Measurements from ENCODE around the gene MED29. TPM values are rescaled to one million over a fixed set of nuclear protein-coding genes. Genes with fewer than 3 reads are reported as not detected.

Gene MED29
- total and polyA plus RNA-seq, 2 experiments from 2014 or later = 26.1 to 62.0 TPM

DNA sequence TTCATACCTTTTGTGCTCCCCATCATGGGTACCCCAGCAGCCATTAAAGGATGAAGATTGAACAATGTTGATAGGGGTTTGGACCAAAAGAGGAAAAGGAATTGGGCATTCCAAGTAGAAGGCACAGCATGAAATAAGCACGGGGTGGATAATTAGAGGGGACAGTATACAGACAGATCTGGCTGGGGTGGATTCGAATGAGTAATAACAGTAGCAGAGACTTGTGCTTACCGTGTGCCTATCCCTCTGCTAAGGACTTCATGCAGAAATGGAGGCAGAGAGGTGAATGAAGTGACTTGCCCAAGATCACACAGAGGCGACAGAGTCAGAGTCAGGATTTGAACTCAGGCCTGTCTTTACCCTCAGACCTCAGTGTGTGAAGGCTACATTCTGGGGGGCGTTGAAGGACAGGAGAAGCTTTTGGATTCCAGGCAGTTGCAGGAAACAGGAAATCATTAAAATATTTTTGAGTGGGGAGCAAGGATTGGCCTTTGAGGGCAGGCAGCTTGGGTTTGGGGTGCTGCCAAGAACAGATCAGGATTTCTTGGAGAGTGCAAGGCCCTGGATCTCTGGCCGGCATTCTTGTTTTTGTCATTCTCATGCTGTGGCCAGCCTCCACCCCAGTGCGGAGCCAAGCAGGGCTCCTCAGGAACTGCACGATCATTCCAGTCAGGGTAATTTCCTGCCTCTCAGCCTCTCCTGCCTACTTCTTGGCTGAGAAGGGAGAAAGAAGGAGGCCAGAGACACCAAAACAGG, 19.0 kb upstream of the MED29 start:
- Histone ChIP-seq H3F3A (replicated peaks; ENCODE audit: low read depth) (0 out of 2 replicates have a peak, but pooled peaks cover 5% of the 10 kb centered on the region), H3K4me2 (no peak overlapping the region), H3K27ac (ENCODE audit: low read depth) (no peak overlapping the region), H2AFZ (no peak overlapping the region), H3K9me2 (ENCODE audit: insufficient read depth) (no peaks in the 10 kb centered on the region), H4K20me1 (replicated peaks; ENCODE audit: insufficient read depth) (peaks cover 10% of the 10 kb centered on the region; the same call in 1 of the 2 replicates), H3K4me3 (no peak overlapping the region), H3K36me3 (ENCODE audit: insufficient read depth) (peaks cover 10% of the 10 kb centered on the region; the same call in 1 of the 2 replicates), H3K79me2 (replicated peaks; ENCODE audit: insufficient read depth) (no peaks in the 10 kb centered on the region), H3K4me1 (ENCODE audit: insufficient read depth) (no peaks in the 10 kb centered on the region), H3K27me3 (ENCODE audit: insufficient read depth) (no peaks in the 10 kb centered on the region)
- no peak overlapping the region for H3K27ac Mint-ChIP-seq
- H3K36me3 Mint-ChIP-seq (ENCODE audit: low read depth) = peaks cover 61% of the 10 kb centered on the region
- TF ChIP-seq, protein P1, sequence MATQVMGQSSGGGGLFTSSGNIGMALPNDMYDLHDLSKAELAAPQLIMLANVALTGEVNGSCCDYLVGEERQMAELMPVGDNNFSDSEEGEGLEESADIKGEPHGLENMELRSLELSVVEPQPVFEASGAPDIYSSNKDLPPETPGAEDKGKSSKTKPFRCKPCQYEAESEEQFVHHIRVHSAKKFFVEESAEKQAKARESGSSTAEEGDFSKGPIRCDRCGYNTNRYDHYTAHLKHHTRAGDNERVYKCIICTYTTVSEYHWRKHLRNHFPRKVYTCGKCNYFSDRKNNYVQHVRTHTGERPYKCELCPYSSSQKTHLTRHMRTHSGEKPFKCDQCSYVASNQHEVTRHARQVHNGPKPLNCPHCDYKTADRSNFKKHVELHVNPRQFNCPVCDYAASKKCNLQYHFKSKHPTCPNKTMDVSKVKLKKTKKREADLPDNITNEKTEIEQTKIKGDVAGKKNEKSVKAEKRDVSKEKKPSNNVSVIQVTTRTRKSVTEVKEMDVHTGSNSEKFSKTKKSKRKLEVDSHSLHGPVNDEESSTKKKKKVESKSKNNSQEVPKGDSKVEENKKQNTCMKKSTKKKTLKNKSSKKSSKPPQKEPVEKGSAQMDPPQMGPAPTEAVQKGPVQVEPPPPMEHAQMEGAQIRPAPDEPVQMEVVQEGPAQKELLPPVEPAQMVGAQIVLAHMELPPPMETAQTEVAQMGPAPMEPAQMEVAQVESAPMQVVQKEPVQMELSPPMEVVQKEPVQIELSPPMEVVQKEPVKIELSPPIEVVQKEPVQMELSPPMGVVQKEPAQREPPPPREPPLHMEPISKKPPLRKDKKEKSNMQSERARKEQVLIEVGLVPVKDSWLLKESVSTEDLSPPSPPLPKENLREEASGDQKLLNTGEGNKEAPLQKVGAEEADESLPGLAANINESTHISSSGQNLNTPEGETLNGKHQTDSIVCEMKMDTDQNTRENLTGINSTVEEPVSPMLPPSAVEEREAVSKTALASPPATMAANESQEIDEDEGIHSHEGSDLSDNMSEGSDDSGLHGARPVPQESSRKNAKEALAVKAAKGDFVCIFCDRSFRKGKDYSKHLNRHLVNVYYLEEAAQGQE (IDR thresholded peaks at IDR 0.05; ENCODE audit: unreplicated experiment) = no peak
- TF ChIP-seq EZH2phosphoT487 (IDR thresholded peaks at IDR 0.05; ENCODE audit: unreplicated experiment) (no peak), NANOG (IDR thresholded peaks at IDR 0.05; ENCODE audit: borderline replicate concordance) (no peak), ZNF114 (CRISPR knock-in tag; IDR thresholded peaks at IDR 0.05) (no peak), CREB1 (CRISPR knock-in tag; IDR thresholded peaks at IDR 0.05; ENCODE audit: low read depth) (no peak), EZH2 (IDR thresholded peaks at IDR 0.05; ENCODE audit: low read depth, unreplicated experiment) (no peak), ZNF331 (CRISPR knock-in tag; IDR thresholded peaks at IDR 0.05; ENCODE audit: low read depth) (no peak), CTCF (conservative IDR thresholded peaks at IDR 0.05; ENCODE audit: low read depth in 2 of 2) (no peak), STAT1 (IDR thresholded peaks at IDR 0.05; ENCODE audit: unreplicated experiment) (no peak), POLR2AphosphoS5 (IDR thresholded peaks at IDR 0.05; ENCODE audit: low read depth) (no peak)
- TF ChIP-seq, protein P2, sequence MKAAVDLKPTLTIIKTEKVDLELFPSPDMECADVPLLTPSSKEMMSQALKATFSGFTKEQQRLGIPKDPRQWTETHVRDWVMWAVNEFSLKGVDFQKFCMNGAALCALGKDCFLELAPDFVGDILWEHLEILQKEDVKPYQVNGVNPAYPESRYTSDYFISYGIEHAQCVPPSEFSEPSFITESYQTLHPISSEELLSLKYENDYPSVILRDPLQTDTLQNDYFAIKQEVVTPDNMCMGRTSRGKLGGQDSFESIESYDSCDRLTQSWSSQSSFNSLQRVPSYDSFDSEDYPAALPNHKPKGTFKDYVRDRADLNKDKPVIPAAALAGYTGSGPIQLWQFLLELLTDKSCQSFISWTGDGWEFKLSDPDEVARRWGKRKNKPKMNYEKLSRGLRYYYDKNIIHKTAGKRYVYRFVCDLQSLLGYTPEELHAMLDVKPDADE (IDR thresholded peaks at IDR 0.05) = no peak
- TF ChIP-seq, protein P3, sequence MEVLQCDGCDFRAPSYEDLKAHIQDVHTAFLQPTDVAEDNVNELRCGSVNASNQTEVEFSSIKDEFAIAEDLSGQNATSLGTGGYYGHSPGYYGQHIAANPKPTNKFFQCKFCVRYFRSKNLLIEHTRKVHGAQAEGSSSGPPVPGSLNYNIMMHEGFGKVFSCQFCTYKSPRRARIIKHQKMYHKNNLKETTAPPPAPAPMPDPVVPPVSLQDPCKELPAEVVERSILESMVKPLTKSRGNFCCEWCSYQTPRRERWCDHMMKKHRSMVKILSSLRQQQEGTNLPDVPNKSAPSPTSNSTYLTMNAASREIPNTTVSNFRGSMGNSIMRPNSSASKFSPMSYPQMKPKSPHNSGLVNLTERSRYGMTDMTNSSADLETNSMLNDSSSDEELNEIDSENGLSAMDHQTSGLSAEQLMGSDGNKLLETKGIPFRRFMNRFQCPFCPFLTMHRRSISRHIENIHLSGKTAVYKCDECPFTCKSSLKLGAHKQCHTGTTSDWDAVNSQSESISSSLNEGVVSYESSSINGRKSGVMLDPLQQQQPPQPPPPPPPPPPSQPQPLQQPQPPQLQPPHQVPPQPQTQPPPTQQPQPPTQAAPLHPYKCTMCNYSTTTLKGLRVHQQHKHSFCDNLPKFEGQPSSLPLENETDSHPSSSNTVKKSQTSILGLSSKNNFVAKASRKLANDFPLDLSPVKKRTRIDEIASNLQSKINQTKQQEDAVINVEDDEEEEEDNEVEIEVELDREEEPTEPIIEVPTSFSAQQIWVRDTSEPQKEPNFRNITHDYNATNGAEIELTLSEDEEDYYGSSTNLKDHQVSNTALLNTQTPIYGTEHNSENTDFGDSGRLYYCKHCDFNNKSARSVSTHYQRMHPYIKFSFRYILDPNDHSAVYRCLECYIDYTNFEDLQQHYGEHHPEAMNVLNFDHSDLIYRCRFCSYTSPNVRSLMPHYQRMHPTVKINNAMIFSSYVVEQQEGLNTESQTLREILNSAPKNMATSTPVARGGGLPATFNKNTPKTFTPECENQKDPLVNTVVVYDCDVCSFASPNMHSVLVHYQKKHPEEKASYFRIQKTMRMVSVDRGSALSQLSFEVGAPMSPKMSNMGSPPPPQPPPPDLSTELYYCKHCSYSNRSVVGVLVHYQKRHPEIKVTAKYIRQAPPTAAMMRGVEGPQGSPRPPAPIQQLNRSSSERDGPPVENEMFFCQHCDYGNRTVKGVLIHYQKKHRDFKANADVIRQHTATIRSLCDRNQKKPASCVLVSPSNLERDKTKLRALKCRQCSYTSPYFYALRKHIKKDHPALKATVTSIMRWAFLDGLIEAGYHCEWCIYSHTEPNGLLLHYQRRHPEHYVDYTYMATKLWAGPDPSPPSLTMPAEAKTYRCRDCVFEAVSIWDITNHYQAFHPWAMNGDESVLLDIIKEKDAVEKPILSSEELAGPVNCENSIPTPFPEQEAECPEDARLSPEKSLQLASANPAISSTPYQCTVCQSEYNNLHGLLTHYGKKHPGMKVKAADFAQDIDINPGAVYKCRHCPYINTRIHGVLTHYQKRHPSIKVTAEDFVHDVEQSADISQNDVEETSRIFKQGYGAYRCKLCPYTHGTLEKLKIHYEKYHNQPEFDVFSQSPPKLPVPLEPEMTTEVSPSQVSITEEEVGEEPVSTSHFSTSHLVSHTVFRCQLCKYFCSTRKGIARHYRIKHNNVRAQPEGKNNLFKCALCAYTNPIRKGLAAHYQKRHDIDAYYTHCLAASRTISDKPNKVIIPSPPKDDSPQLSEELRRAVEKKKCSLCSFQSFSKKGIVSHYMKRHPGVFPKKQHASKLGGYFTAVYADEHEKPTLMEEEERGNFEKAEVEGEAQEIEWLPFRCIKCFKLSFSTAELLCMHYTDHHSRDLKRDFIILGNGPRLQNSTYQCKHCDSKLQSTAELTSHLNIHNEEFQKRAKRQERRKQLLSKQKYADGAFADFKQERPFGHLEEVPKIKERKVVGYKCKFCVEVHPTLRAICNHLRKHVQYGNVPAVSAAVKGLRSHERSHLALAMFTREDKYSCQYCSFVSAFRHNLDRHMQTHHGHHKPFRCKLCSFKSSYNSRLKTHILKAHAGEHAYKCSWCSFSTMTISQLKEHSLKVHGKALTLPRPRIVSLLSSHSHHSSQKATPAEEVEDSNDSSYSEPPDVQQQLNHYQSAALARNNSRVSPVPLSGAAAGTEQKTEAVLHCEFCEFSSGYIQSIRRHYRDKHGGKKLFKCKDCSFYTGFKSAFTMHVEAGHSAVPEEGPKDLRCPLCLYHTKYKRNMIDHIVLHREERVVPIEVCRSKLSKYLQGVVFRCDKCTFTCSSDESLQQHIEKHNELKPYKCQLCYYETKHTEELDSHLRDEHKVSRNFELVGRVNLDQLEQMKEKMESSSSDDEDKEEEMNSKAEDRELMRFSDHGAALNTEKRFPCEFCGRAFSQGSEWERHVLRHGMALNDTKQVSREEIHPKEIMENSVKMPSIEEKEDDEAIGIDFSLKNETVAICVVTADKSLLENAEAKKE (CRISPR knock-in tag; IDR thresholded peaks at IDR 0.05) = no peak
- no peaks in the 10 kb centered on the region for H3K27me3 Mint-ChIP-seq (ENCODE audit: insufficient read depth, low read depth, poor library complexity)
- DNase-seq (ENCODE audit: low spot score) = no peak
- no peaks in the 10 kb centered on the region; the same call in 2 of the 3 replicates for H3K9me3 Mint-ChIP-seq
- H3K4me1 Mint-ChIP-seq = no peaks in the 10 kb centered on the region
- H3K4me3 Mint-ChIP-seq = no peak overlapping the region
- ATAC-seq = no peak
